WI38 (cell line): ENCODE data around the gene KDM5C.
A peak's percentile ranks its signal among the peaks of the same experiment; 100 is the strongest.

Experiments used
- H3K4me3 ChIP-seq: 2 replicates; pipeline ENCODE4 v1.5.1; 2011; ENCODE audit warnings: low read depth, mild to moderate bottlenecking, control low read depth, low read length
- CTCF ChIP-seq: IDR thresholded peaks from 2 replicates; pipeline ENCODE4 v1.5.1; 2012; ENCODE audit warnings: low read depth, mild to moderate bottlenecking, control low read depth, low read length

The KDM5C gene

DNA sequence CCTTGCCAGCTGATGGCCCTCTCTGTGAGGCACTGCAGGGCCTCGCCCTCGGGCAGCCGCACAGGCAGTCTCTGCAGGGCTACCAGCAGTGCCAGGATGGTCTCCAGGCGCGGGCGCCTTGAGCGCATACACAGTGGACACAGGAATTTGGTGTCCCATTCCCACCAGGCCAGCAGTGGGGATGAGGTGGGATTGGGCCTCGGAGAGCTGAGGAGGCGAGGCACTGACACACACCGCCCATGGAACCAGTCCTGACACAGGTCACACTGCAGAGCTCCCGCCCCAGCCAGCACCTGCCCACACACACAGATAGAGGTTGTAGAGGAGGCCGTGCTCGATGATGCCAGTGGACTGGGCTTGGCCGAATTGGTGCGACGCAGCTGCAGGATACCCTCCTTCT is 30.7 kb downstream of the KDM5C start:
- H3K4me3 ChIP-seq = no peak overlapping the region
- no peak for TF ChIP-seq CTCF

DNA sequence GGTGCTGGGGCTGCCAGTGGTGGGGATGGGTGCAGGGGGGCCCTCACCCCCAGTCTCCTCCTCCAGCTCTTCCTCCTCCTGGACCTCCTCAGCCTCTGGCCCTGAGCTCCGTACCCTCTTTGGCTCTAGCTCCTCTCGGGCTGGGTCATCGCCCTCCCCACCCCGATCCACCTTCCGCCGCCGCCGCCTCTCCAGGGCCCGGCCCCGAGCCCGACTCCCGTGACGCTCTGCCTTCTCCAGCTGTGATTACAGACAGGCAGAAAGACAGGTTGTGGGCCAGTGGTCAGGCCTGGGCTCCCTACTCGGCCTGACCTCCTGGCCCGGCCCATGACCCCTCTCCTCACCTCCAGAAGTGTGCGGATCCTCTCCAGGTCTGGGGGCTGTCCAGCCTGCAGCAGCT is 31.9 kb downstream of the KDM5C start:
- no peak for TF ChIP-seq CTCF
- no peak overlapping the region for H3K4me3 ChIP-seq

GRCh38 chrX:53190363-53190960 is 34.5 kb downstream of the KDM5C start:
- H3K4me3 ChIP-seq = no peak overlapping the region
- no peak for TF ChIP-seq CTCF

- no peak overlapping the region for H3K4me3 ChIP-seq
- no peak for TF ChIP-seq CTCF
Observed at GRCh38 chrX:53188763-53189162, 36.2 kb downstream of the KDM5C start.

- no peak overlapping the region for H3K4me3 ChIP-seq
- TF ChIP-seq CTCF = no peak
Observed at GRCh38 chrX:53186351-53186750, 38.7 kb downstream of the KDM5C start.

DNA sequence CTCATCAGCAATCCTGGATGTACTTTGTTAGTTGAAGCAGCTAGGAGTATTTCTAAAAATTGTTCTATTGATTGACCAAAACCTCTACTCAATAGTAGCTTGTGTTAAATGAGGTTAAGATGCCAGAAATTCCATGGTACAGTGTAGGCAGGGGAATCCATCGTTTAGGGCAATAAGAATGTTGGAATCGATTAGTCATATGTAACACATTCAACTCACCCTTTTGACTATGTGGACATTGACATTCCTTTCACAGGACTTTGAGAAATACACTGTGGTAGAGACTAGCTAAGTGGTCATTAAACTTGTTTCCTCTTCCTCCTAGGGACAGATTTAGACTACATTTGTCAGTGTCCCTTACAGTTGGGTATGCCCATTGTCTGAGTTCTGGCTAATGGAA is 40.2 kb downstream of the KDM5C start:
- H3K4me3 ChIP-seq = no peak overlapping the region
- no peak for TF ChIP-seq CTCF

DNA sequence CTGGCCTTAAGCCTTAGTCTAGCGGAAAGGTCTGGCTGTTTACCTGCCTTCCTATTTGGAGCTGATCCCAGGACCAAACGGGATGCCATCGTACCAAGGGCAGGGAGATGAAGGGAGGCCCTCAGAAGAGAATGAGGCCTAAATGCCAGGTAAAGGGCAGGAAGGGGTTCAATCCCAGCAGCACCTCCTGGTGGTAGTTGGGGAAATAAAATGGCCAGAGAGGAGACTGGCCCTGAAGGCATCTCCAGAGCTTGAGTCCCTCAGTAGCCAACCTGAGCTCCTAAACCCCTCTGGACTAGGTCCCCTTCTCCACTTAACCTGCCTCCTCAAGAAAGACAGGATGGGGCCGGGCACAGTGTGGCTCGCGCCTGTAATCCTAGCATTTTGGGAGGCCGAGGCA is 53.7 kb downstream of the KDM5C start:
- H3K4me3 ChIP-seq = no peak overlapping the region
- 0 out of 2 replicates have a peak, but pooled peaks have one; percentile 8 for TF ChIP-seq CTCF
